ENCODE measurements around the gene SCGB3A1.

SCGB3A1 gene

GRCh38 chr5:180618829-180619562, 27.7 kb upstream of the SCGB3A1 start:
- no peaks in the 10 kb centered on the region for H3K36me3 Mint-ChIP-seq
- no peak overlapping the region for H3K27ac Mint-ChIP-seq
- no peak overlapping the region for H3K4me3 Mint-ChIP-seq
- ATAC-seq (ENCODE audit: low read depth) (no peak), DNase-seq (ENCODE audit: low spot score in 2 of 2) (no peak)
- peaks cover 2% of the 10 kb centered on the region for H3K4me1 Mint-ChIP-seq
- H3K9me3 Mint-ChIP-seq: no peaks in the 10 kb centered on the region
- H3K27me3 Mint-ChIP-seq: peaks cover 6% of the 10 kb centered on the region

GRCh38 chr5:180618487-180618828, 27.2 kb upstream of the SCGB3A1 start:
- Mint-ChIP-seq H3K4me1 (no peaks in the 10 kb centered on the region), H3K27me3 (peaks cover 6% of the 10 kb centered on the region), H3K4me3 (no peak overlapping the region), H3K36me3 (no peaks in the 10 kb centered on the region), H3K9me3 (no peaks in the 10 kb centered on the region), H3K27ac (no peak overlapping the region)
- no peak for DNase-seq (ENCODE audit: low spot score in 2 of 2)
- ATAC-seq (ENCODE audit: low read depth): no peak

GRCh38 chr5:180613814-180614188, 22.5 kb upstream of the SCGB3A1 start:
- Mint-ChIP-seq H3K27me3 (peaks cover 11% of the 10 kb centered on the region), H3K27ac (no peak overlapping the region), H3K9me3 (no peaks in the 10 kb centered on the region), H3K36me3 (no peaks in the 10 kb centered on the region), H3K4me3 (no peak overlapping the region), H3K4me1 (no peaks in the 10 kb centered on the region)
- DNase-seq (ENCODE audit: low spot score in 2 of 2) (no peak), ATAC-seq (ENCODE audit: low read depth) (no peak)

GRCh38 chr5:180613188-180613813, 22.0 kb upstream of the SCGB3A1 start:
- H3K27ac Mint-ChIP-seq: no peak overlapping the region
- no peaks in the 10 kb centered on the region for H3K36me3 Mint-ChIP-seq
- H3K27me3 Mint-ChIP-seq: peaks cover 11% of the 10 kb centered on the region
- H3K4me3 Mint-ChIP-seq: no peak overlapping the region
- no peak for ATAC-seq (ENCODE audit: low read depth)
- H3K9me3 Mint-ChIP-seq: no peaks in the 10 kb centered on the region
- DNase-seq (ENCODE audit: low spot score in 2 of 2): no peak
- H3K4me1 Mint-ChIP-seq: no peaks in the 10 kb centered on the region

GRCh38 chr5:180612683-180613082, 21.4 kb upstream of the SCGB3A1 start:
- Mint-ChIP-seq H3K4me3 (no peak overlapping the region), H3K27ac (no peak overlapping the region), H3K9me3 (no peaks in the 10 kb centered on the region), H3K27me3 (peaks cover 11% of the 10 kb centered on the region), H3K36me3 (no peaks in the 10 kb centered on the region), H3K4me1 (no peaks in the 10 kb centered on the region)
- no peak for DNase-seq (ENCODE audit: low spot score in 2 of 2)
- no peak for ATAC-seq (ENCODE audit: low read depth)

GRCh38 chr5:180611140-180611850, 20.0 kb upstream of the SCGB3A1 start:
- ATAC-seq (ENCODE audit: low read depth): no peak
- Mint-ChIP-seq H3K9me3 (no peaks in the 10 kb centered on the region), H3K27me3 (peaks cover 11% of the 10 kb centered on the region), H3K36me3 (no peaks in the 10 kb centered on the region), H3K4me1 (peaks cover under 1% of the 10 kb centered on the region), H3K4me3 (no peak overlapping the region), H3K27ac (no peak overlapping the region)
- DNase-seq (ENCODE audit: low spot score in 2 of 2): no peak

- Mint-ChIP-seq H3K4me1 (peaks cover 5% of the 10 kb centered on the region), H3K9me3 (no peaks in the 10 kb centered on the region), H3K27ac (no peak overlapping the region), H3K4me3 (no peak overlapping the region), H3K36me3 (no peaks in the 10 kb centered on the region), H3K27me3 (peaks cover 15% of the 10 kb centered on the region)
- ATAC-seq (ENCODE audit: low read depth): no peak
- DNase-seq (ENCODE audit: low spot score in 2 of 2): no peak
These were observed 18.7 kb upstream of the SCGB3A1 start for GRCh38 chr5:180609817-180610550.

GRCh38 chr5:180609386-180609785, 18.1 kb upstream of the SCGB3A1 start:
- Mint-ChIP-seq H3K27me3 (peaks cover 12% of the 10 kb centered on the region), H3K27ac (no peak overlapping the region)

GRCh38 chr5:180608572-180609310, 17.4 kb upstream of the SCGB3A1 start:
- ATAC-seq (ENCODE audit: low read depth) (no peak), DNase-seq (ENCODE audit: low spot score in 2 of 2) (no peak)
- Mint-ChIP-seq H3K4me1 (peaks cover 5% of the 10 kb centered on the region), H3K9me3 (no peaks in the 10 kb centered on the region), H3K27ac (no peak overlapping the region), H3K27me3 (peaks cover 12% of the 10 kb centered on the region), H3K4me3 (no peak overlapping the region), H3K36me3 (no peaks in the 10 kb centered on the region)

More at GRCh38 chr5:180609386-180609785, 18.1 kb upstream of the SCGB3A1 start:
- Mint-ChIP-seq H3K4me1 (peaks cover 5% of the 10 kb centered on the region), H3K9me3 (no peaks in the 10 kb centered on the region), H3K36me3 (no peaks in the 10 kb centered on the region), H3K4me3 (no peak overlapping the region)
- DNase-seq (ENCODE audit: low spot score in 2 of 2) (no peak), ATAC-seq (ENCODE audit: low read depth) (no peak)

- Mint-ChIP-seq H3K4me3 (no peak overlapping the region), H3K27me3 (peaks cover 11% of the 10 kb centered on the region), H3K36me3 (no peaks in the 10 kb centered on the region), H3K9me3 (no peaks in the 10 kb centered on the region), H3K4me1 (peaks cover 5% of the 10 kb centered on the region), H3K27ac (no peak overlapping the region)
- no peak for ATAC-seq (ENCODE audit: low read depth)
- no peak for DNase-seq (ENCODE audit: low spot score in 2 of 2)
These were observed 16.7 kb upstream of the SCGB3A1 start for GRCh38 chr5:180607861-180608571.

- Mint-ChIP-seq H3K27ac (no peak overlapping the region), H3K27me3 (peaks cover 9% of the 10 kb centered on the region), H3K9me3 (no peaks in the 10 kb centered on the region), H3K4me3 (no peak overlapping the region), H3K36me3 (no peaks in the 10 kb centered on the region), H3K4me1 (peaks cover 5% of the 10 kb centered on the region)
- ATAC-seq (ENCODE audit: low read depth) (no peak), DNase-seq (ENCODE audit: low spot score in 2 of 2) (no peak)
These were observed 15.0 kb upstream of the SCGB3A1 start for GRCh38 chr5:180606215-180606785.

- Mint-ChIP-seq H3K4me1 (peaks cover 5% of the 10 kb centered on the region), H3K27me3 (peaks cover 9% of the 10 kb centered on the region), H3K4me3 (no peak overlapping the region), H3K27ac (no peak overlapping the region), H3K9me3 (no peaks in the 10 kb centered on the region), H3K36me3 (no peaks in the 10 kb centered on the region)
- ATAC-seq (ENCODE audit: low read depth): no peak
- DNase-seq (ENCODE audit: low spot score in 2 of 2): peak in 1 of 2 donors; percentile 13
These were observed 14.4 kb upstream of the SCGB3A1 start for GRCh38 chr5:180605554-180606214.
